GM12878 (cell line): Measurements from ENCODE around the gene DRAXIN. TPM values are rescaled to one million over a fixed set of nuclear protein-coding genes. Genes with fewer than 3 reads are reported as not detected.

Experiments used
- ATAC-seq: fragments of 200-7000 bp; cut with Tn5 transposase; 3 replicates; pipeline ENCODE4 v1.9.1; 2020; ENCODE audit warnings: mild to moderate bottlenecking, moderate library complexity
- BruUV-seq: library from RNA; stranded (reverse); fragments of 400-500 nt; replicated peaks from 2 replicates; lab custom pipeline; 2021; lab: Mats Ljungman, UMichigan
- CTCF ChIA-PET: fragments of 300-600 bp; sonication (Branson Sonifier 250); formaldehyde crosslinking; extraction: SDS; loops from one replicate; lab custom pipeline; 2021; ENCODE audit warnings: inconsistent platforms; lab: Yijun Ruan, JAX
- POLR2A ChIA-PET: fragments of 350-600 bp; formaldehyde crosslinking; extraction: SDS; loops from one replicate; lab custom pipeline; 2021; ENCODE audit warnings: inconsistent platforms; lab: Charles Lee
- RAD21 ChIA-PET: fragments of 300-600 bp; sonication (Branson Sonifier 250); formaldehyde crosslinking; loops from one replicate; lab custom pipeline; 2023; ENCODE audit warnings: antibody characterized with exemption; ENCODE audit not compliant: unreplicated experiment; lab: Charles Lee
- SMC1A ChIA-PET: fragments of 300-600 bp; sonication (Branson Sonifier 250); formaldehyde crosslinking; loops from one replicate; lab custom pipeline; 2023; ENCODE audit not compliant: unreplicated experiment, uncharacterized antibody; lab: Charles Lee
- DNase-seq: peaks from one replicate; pipeline ENCODE4 v3.0.0-alpha.2; 2011; ENCODE audit warnings: low read depth, low spot score
- FAIRE-seq: peaks from 3 replicates; lab custom pipeline; 2011; peaks lifted over from hg19 to GRCh38; lab: Jason Lieb, UNC
- H2AFZ ChIP-seq: 2 replicates; pipeline ENCODE4 v1.6.0; 2011; ENCODE audit warnings: low read depth, low read length, control low read depth; ENCODE audit not compliant: control insufficient read depth
- H3K27ac ChIP-seq: 2 replicates; pipeline ENCODE4 v1.5.1; 2011; ENCODE audit warnings: control low read depth; ENCODE audit not compliant: control insufficient read depth, insufficient read depth
- H3K27me3 ChIP-seq, 2 experiments: replicated peaks in 1 of 2; 2 replicates each; pipeline versions ENCODE4 v1.6.0 to v1.6.1; 2011; ENCODE audit warnings: low read length in 1 of 2; ENCODE audit not compliant: control insufficient read depth in 2 of 2, insufficient read depth in 2 of 2
- H3K36me3 ChIP-seq, 2 experiments: 2 replicates each; pipeline ENCODE4 v1.5.1; 2011; ENCODE audit warnings: low read length in 1 of 2; ENCODE audit not compliant: control insufficient read depth in 2 of 2, insufficient read depth in 2 of 2
- H3K4me1 ChIP-seq: 2 replicates; pipeline ENCODE4 v1.6.1; 2011; ENCODE audit warnings: mild to moderate bottlenecking, low read length, moderate library complexity, mixed read lengths; ENCODE audit not compliant: control insufficient read depth, insufficient read depth
- H3K4me2 ChIP-seq: 2 replicates; pipeline ENCODE4 v1.6.0; 2011; ENCODE audit warnings: control low read depth; ENCODE audit not compliant: control insufficient read depth, insufficient read depth
- H3K4me3 ChIP-seq: fragments of 200-600 bp; sonication (generic); 2 replicates; pipeline ENCODE4 v1.5.1; 2016
- H3K79me2 ChIP-seq: 2 replicates; pipeline ENCODE4 v1.6.0; 2011; ENCODE audit warnings: low read length; ENCODE audit not compliant: control insufficient read depth, insufficient read depth
- H3K9ac ChIP-seq: 2 replicates; pipeline ENCODE4 v1.8.0; 2011; ENCODE audit warnings: low read length, control low read depth, mixed read lengths; ENCODE audit not compliant: control insufficient read depth, insufficient read depth
- H3K9me3 ChIP-seq: replicated peaks from 3 replicates; pipeline ENCODE4 v1.5.1; 2011; ENCODE audit warnings: mild to moderate bottlenecking, low read length; ENCODE audit not compliant: control insufficient read depth, insufficient read depth
- H4K20me1 ChIP-seq: 2 replicates; pipeline ENCODE4 v1.6.0; 2011; ENCODE audit not compliant: control insufficient read depth, insufficient read depth
- CBX5 ChIP-seq: sonication (generic); IDR thresholded peaks from 2 replicates; pipeline ENCODE4 v1.6.1; 2016; ENCODE audit warnings: low read depth, moderate library complexity, mild to moderate bottlenecking, inconsistent platforms
- FOXK2 ChIP-seq: fragments of 450-650 bp; IDR thresholded peaks from 2 replicates; pipeline ENCODE4 v1.6.1; 2017; ENCODE audit warnings: mild to moderate bottlenecking, moderate library complexity
- MLLT1 ChIP-seq: fragments of 450-650 bp; IDR thresholded peaks from 2 replicates; pipeline ENCODE4 v1.6.1; 2016; ENCODE audit warnings: mild to moderate bottlenecking
- PAX8 ChIP-seq: fragments of 450-650 bp; IDR thresholded peaks from 2 replicates; pipeline ENCODE4 v1.6.1; 2017; ENCODE audit warnings: mild to moderate bottlenecking, moderate library complexity
- RELB ChIP-seq: fragments of 450-650 bp; IDR thresholded peaks from 2 replicates; pipeline ENCODE4 v1.6.1; 2017; ENCODE audit warnings: low read depth, mild to moderate bottlenecking, moderate library complexity
- RFX5 ChIP-seq: IDR thresholded peaks from 2 replicates; pipeline ENCODE4 v1.6.1; 2011; ENCODE audit warnings: low read depth, low read length, improper control_type of control experiment
- WRNIP1 ChIP-seq: IDR thresholded peaks from 2 replicates; pipeline ENCODE4 v1.6.1; 2011; ENCODE audit warnings: low read depth, low read length, improper control_type of control experiment, borderline replicate concordance
- YY1 ChIP-seq: IDR thresholded peaks from 2 replicates; pipeline ENCODE4 v1.6.1; 2011; ENCODE audit warnings: low read depth, mild to moderate bottlenecking, low read length
- WGBS: methylation state at CpG from one replicate; pipeline ENCODE4 v1.1.6; 2016; ENCODE audit warnings: low lambda C conversion rate; ENCODE audit not compliant: insufficient replicate concordance, insufficient coverage; ENCODE audit errors: missing lambda C conversion rate; 5-methylcytosine and 5-hydroxymethylcytosine counted together
- in situ Hi-C: fragments of 300-500 bp; cut with MboI; formaldehyde crosslinking; loops from 9 replicates; pipeline ENCODE4 v1.14.3; 2018; ENCODE audit warnings: mixed read lengths
- intact Hi-C: fragments of 100-400 bp; cut with micrococcal nuclease; formaldehyde crosslinking; loops from one replicate; pipeline ENCODE4 v1.14.2; 2022; ENCODE audit not compliant: unreplicated experiment
- polyA plus RNA-seq, 11 experiments: library from polyadenylated mRNA; depleted of rRNA in 4 of 11; unstranded in 6 of 11; stranded (reverse) in 5 of 11; fragments of >200 nt; fragmentation: Nextera tagmentation in 4 of 11; fragmentation: Illumina TruSeq in 1 of 11; extraction: Ambion mirVana in 4 of 11; extraction: Trizol in 1 of 11; gene quantifications; 1 replicate in 1 of 11; 2 replicates in 10 of 11; pipeline versions ENCODE4 v1.2.1 to v1.2.3, GENCODE V29; 2011 to 2016; ENCODE audit warnings: inconsistent platforms in 2 of 11, missing spikeins in 2 of 11, low read depth in 1 of 11
- total RNA-seq, 4 experiments: library from RNA; depleted of rRNA in 3 of 4; stranded (reverse); fragments of >200 nt in 3 of 4; fragmentation: Illumina TruSeq in 1 of 4; extraction: Trizol in 1 of 4; gene quantifications; 2 replicates each; pipeline versions ENCODE4 v1.2.1 to v1.2.3, GENCODE V29; 2013 to 2021

The DRAXIN gene
- total and polyA plus RNA-seq, 10 of the 15 experiments (the other 5 are each of a cell fraction or from before 2014, with no cell fraction given) = 0.01 to 0.05 (median 0.03) TPM; not detected in 3

GRCh38 chr1:11700601-11701467 is 9.3 kb downstream of the DRAXIN start:
- TF ChIP-seq CBX5 (no peak), PAX8 (no peak), WRNIP1 (no peak), FOXK2 (no peak), RELB (no peak), YY1 (no peak), RFX5 (no peak), MLLT1 (no peak)
- H2AFZ ChIP-seq = no peak overlapping the region
- no peak overlapping the region for H3K9ac ChIP-seq
- DNase-seq (no peak), ATAC-seq (no peak), FAIRE-seq (no peak)
- H4K20me1 ChIP-seq = no peaks in the 10 kb centered on the region
- CTCF ChIA-PET = interaction anchor here (1.3 kb wide), 1 partner anchor 19 kb away, joined by 4 read pairs; no protein-coding TSS in a partner anchor
- H3K9me3 ChIP-seq = no peaks in the 10 kb centered on the region
- intact Hi-C loops = no loop called here
- H3K4me3 ChIP-seq = no peak overlapping the region
- H3K27me3 ChIP-seq = peaks cover 2 to 7% of the 10 kb centered on the region in 2 experiments
- POLR2A ChIA-PET = no interaction called here
- H3K4me2 ChIP-seq = no peak overlapping the region
- no peaks in the 10 kb centered on the region for H3K36me3 ChIP-seq
- no TSS peak for BruUV-seq
- SMC1A ChIA-PET = no interaction called here
- H3K27ac ChIP-seq = no peak overlapping the region
- H3K4me1 ChIP-seq = no peaks in the 10 kb centered on the region
- H3K79me2 ChIP-seq = no peaks in the 10 kb centered on the region
- in situ Hi-C loops = no loop called here
- WGBS = 40% methylated on average over 34 of the region's 34 CpGs
- RAD21 ChIA-PET = no interaction called here
